Adrenal gland (tissue), 5 donors: ENCODE measurements around the gene FNIP2.

Experiments
- POLR2A ChIP-seq, 2 donors: fragments of 450-650 bp; IDR thresholded peaks; one replicate each; pipeline ENCODE4 v1.6.1; 2017; ENCODE audit warnings: antibody characterized with exemption in 2 of 2, mild to moderate bottlenecking in 2 of 2, moderate library complexity in 1 of 2
- TF ChIP-seq, protein P1 (sequence below), 6 experiments: fragments of 450-650 bp in 4 of 6; fragments of 200-600 bp in 2 of 6; sonication (generic) in 1 of 6; IDR thresholded peaks; 1 replicate in 5 of 6; 2 replicates in 1 of 6; pipeline versions ENCODE4 v1.5.1 to v1.8.0; 2016 to 2021; ENCODE audit warnings: antibody characterized with exemption in 6 of 6, mild to moderate bottlenecking in 2 of 6, moderate library complexity in 1 of 6
- donor health status: DM: no; HTN: no; CAD: no.

DNA sequence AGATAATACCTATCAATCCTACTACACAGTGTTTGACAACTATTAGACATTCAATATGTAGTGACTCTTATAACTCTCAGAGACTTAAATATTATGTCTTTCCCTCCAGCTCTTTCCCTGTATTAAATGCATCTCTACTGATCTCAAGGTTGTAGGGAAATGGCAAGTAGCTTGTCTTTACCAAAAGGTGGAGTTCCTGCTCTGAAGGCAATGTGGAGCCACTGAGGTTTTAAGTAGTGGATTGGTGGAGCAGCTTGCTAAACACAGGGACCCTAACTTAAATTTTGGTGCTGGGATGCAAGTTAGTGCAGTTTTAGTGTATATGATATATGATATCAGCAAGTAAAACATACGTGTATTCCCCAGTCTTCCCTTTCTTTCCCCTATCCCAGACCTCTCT is 13.1 kb downstream of the FNIP2 start:
- no peak for TF ChIP-seq POLR2A (IDR thresholded peaks at IDR 0.05)
- TF ChIP-seq, protein P1, sequence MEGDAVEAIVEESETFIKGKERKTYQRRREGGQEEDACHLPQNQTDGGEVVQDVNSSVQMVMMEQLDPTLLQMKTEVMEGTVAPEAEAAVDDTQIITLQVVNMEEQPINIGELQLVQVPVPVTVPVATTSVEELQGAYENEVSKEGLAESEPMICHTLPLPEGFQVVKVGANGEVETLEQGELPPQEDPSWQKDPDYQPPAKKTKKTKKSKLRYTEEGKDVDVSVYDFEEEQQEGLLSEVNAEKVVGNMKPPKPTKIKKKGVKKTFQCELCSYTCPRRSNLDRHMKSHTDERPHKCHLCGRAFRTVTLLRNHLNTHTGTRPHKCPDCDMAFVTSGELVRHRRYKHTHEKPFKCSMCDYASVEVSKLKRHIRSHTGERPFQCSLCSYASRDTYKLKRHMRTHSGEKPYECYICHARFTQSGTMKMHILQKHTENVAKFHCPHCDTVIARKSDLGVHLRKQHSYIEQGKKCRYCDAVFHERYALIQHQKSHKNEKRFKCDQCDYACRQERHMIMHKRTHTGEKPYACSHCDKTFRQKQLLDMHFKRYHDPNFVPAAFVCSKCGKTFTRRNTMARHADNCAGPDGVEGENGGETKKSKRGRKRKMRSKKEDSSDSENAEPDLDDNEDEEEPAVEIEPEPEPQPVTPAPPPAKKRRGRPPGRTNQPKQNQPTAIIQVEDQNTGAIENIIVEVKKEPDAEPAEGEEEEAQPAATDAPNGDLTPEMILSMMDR (IDR thresholded peaks at IDR 0.05): no peak
